Trophoblast cell (in vitro differentiated cells and primary cell): ENCODE results near the gene KCNQ1.
A peak's percentile ranks its signal among the peaks of the same experiment; 100 is the strongest.

Experiments used
- DNase-seq, 2 donors: peaks; one replicate each; pipeline ENCODE4 v3.0.0-alpha.2; 2016
- H2AFZ ChIP-seq: 2 replicates; pipeline ENCODE4 v1.6.1; 2013; ENCODE audit warnings: low read length, moderate library complexity, mild to moderate bottlenecking; ENCODE audit not compliant: insufficient read depth, poor library complexity
- H2AK5ac ChIP-seq: 2 replicates; pipeline ENCODE4 v1.6.1; 2013; ENCODE audit warnings: mild to moderate bottlenecking, low read length
- H2BK120ac ChIP-seq: 2 replicates; pipeline ENCODE4 v1.6.1; 2013; ENCODE audit warnings: low read length, mild to moderate bottlenecking, moderate library complexity; ENCODE audit not compliant: insufficient read depth, poor library complexity
- H2BK12ac ChIP-seq: 2 replicates; pipeline ENCODE4 v1.6.1; 2013; ENCODE audit warnings: mild to moderate bottlenecking, low read length, moderate library complexity
- H2BK5ac ChIP-seq: 2 replicates; pipeline ENCODE4 v1.6.1; 2013; ENCODE audit warnings: low read length, low read depth, moderate library complexity, mild to moderate bottlenecking; ENCODE audit not compliant: poor library complexity
- H3K14ac ChIP-seq: 2 replicates; pipeline ENCODE4 v1.6.1; 2013; ENCODE audit warnings: mild to moderate bottlenecking, low read length
- H3K18ac ChIP-seq: 2 replicates; pipeline ENCODE4 v1.6.1; 2013; ENCODE audit warnings: mild to moderate bottlenecking, low read length
- H3K23ac ChIP-seq: 2 replicates; pipeline ENCODE4 v1.6.1; 2013; ENCODE audit warnings: low read length
- H3K27ac ChIP-seq: 2 replicates; pipeline ENCODE4 v1.5.1; 2013; ENCODE audit warnings: low read depth, mild to moderate bottlenecking, inconsistent platforms, low read length, moderate library complexity
- H3K27me3 ChIP-seq: 2 replicates; pipeline ENCODE4 v1.6.1; 2013; ENCODE audit warnings: inconsistent platforms, mild to moderate bottlenecking, low read length, moderate library complexity; ENCODE audit not compliant: insufficient read depth
- H3K36me3 ChIP-seq, 2 experiments: 1 replicate in 1 of 2; 2 replicates in 1 of 2; pipeline ENCODE4 v1.6.1; 2013; ENCODE audit warnings: low read length in 2 of 2, mild to moderate bottlenecking in 2 of 2, moderate library complexity in 1 of 2; ENCODE audit not compliant: insufficient read depth in 2 of 2, control insufficient read depth in 1 of 2
- H3K4ac ChIP-seq: 2 replicates; pipeline ENCODE4 v1.6.1; 2013; ENCODE audit warnings: low read depth, mild to moderate bottlenecking, low read length, moderate library complexity
- H3K4me1 ChIP-seq, 2 experiments: 1 replicate in 1 of 2; 2 replicates in 1 of 2; pipeline ENCODE4 v1.6.1; 2013; ENCODE audit warnings: low read length in 2 of 2, mild to moderate bottlenecking in 2 of 2, moderate library complexity in 1 of 2; ENCODE audit not compliant: insufficient read depth in 2 of 2, control insufficient read depth in 1 of 2
- H3K4me2 ChIP-seq: 2 replicates; pipeline ENCODE4 v1.6.1; 2013; ENCODE audit warnings: inconsistent platforms, mild to moderate bottlenecking, low read length, moderate library complexity
- H3K4me3 ChIP-seq: 2 replicates; pipeline ENCODE4 v1.5.1; 2013; ENCODE audit warnings: mild to moderate bottlenecking, low read depth, low read length, inconsistent platforms
- H3K79me1 ChIP-seq: one replicate; pipeline ENCODE4 v1.6.1; 2013; ENCODE audit warnings: low read length
- H3K79me2 ChIP-seq: 2 replicates; pipeline ENCODE4 v1.6.1; 2013; ENCODE audit warnings: low read length, mild to moderate bottlenecking; ENCODE audit not compliant: control insufficient read depth, insufficient read depth, poor library complexity
- H3K9ac ChIP-seq: 2 replicates; pipeline ENCODE4 v1.6.1; 2013; ENCODE audit warnings: mild to moderate bottlenecking, low read length
- H3K9me3 ChIP-seq: 2 replicates; pipeline ENCODE4 v1.6.1; 2013; ENCODE audit warnings: low read depth, mild to moderate bottlenecking, control low read depth, inconsistent platforms, low read length; ENCODE audit not compliant: insufficient read depth
- H4K12ac ChIP-seq: 2 replicates; pipeline ENCODE4 v1.6.1; 2013; ENCODE audit warnings: low read depth, mild to moderate bottlenecking, low read length, moderate library complexity
- H4K8ac ChIP-seq: 2 replicates; pipeline ENCODE4 v1.6.1; 2013; ENCODE audit warnings: low read depth, mild to moderate bottlenecking, low read length, moderate library complexity
- H4K91ac ChIP-seq: one replicate; pipeline ENCODE4 v1.6.1; 2013; ENCODE audit warnings: low read depth, mild to moderate bottlenecking, low read length, moderate library complexity
- WGBS: extraction: QIAGEN DNeasy Blood & Tissue Kit; methylation state at CpG from one replicate; pipeline ENCODE4 v1.1.7; 2013; ENCODE audit warnings: missing lambda C conversion rate; ENCODE audit not compliant: insufficient read length, insufficient coverage; ENCODE audit errors: extremely low coverage; 5-methylcytosine and 5-hydroxymethylcytosine counted together

Gene KCNQ1

DNA sequence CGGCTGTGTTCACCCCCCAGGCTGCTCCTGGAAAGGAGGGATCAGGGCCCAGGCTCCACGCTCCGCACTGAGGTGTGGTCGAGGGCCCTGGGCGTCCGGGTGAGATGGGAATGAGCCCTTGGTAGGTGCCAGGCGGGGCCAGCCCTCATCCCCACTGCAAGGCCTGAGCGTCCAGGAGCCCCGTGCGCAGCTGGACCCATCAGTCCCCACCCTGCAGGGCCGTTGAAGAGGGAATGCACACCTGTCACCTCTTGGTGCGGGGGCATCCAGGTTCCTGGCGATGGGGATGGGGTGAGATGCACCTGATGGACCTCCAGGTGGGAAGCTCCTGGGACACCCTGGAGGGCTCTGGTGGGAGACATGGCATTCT, 72.2 kb downstream of the KCNQ1 start:
- H2BK120ac ChIP-seq: no peak overlapping the region
- H3K79me1 ChIP-seq: no peaks in the 10 kb centered on the region
- H4K91ac ChIP-seq: no peak overlapping the region
- no peak overlapping the region for H3K4me3 ChIP-seq
- no peak overlapping the region for H3K14ac ChIP-seq
- H2AK5ac ChIP-seq: no peak overlapping the region
- H2BK5ac ChIP-seq: no peak overlapping the region
- no peaks in the 10 kb centered on the region for H3K36me3 ChIP-seq
- H2BK12ac ChIP-seq: no peak overlapping the region
- no peak overlapping the region for H3K4ac ChIP-seq
- no peaks in the 10 kb centered on the region for H3K27me3 ChIP-seq
- no peak overlapping the region for H3K23ac ChIP-seq
- no CpG with 5 or more reads among the region's 13 CpGs for WGBS
- H4K12ac ChIP-seq: no peak overlapping the region
- no peaks in the 10 kb centered on the region for H3K79me2 ChIP-seq
- H3K4me1 ChIP-seq: no peaks in the 10 kb centered on the region
- no peak overlapping the region for H3K4me2 ChIP-seq
- no peak for DNase-seq
- H3K9ac ChIP-seq: no peak overlapping the region
- H2AFZ ChIP-seq: no peak overlapping the region
- no peak overlapping the region for H4K8ac ChIP-seq
- H3K27ac ChIP-seq: no peak overlapping the region
- H3K18ac ChIP-seq: no peak overlapping the region
- no peaks in the 10 kb centered on the region for H3K9me3 ChIP-seq

- H4K91ac ChIP-seq: no peak overlapping the region
- H3K9ac ChIP-seq: no peak overlapping the region
- no peak overlapping the region for H2BK12ac ChIP-seq
- H3K36me3 ChIP-seq: no peaks in the 10 kb centered on the region
- H3K27ac ChIP-seq: no peak overlapping the region
- no peak overlapping the region for H3K23ac ChIP-seq
- H2BK5ac ChIP-seq: no peak overlapping the region
- WGBS: no CpG with 5 or more reads among the region's 26 CpGs
- no peaks in the 10 kb centered on the region for H3K27me3 ChIP-seq
- H2AFZ ChIP-seq: no peak overlapping the region
- H3K4me1 ChIP-seq: no peaks in the 10 kb centered on the region
- no peak overlapping the region for H2AK5ac ChIP-seq
- H3K9me3 ChIP-seq: no peaks in the 10 kb centered on the region
- H4K12ac ChIP-seq: no peak overlapping the region
- H3K4ac ChIP-seq: no peak overlapping the region
- H3K79me1 ChIP-seq: no peaks in the 10 kb centered on the region
- no peak overlapping the region for H3K4me3 ChIP-seq
- no peak overlapping the region for H3K18ac ChIP-seq
- H3K4me2 ChIP-seq: no peak overlapping the region
- no peaks in the 10 kb centered on the region for H3K79me2 ChIP-seq
- peak in 1 of 2 donors; percentile 22 for DNase-seq
- no peak overlapping the region for H4K8ac ChIP-seq
- no peak overlapping the region for H3K14ac ChIP-seq
- no peak overlapping the region for H2BK120ac ChIP-seq
Measured at GRCh38 chr11:2517386-2518064, 72.7 kb downstream of the KCNQ1 start.

- Histone ChIP-seq H3K4me2 (no peak overlapping the region), H3K18ac (no peak overlapping the region), H3K23ac (no peak overlapping the region), H3K27ac (no peak overlapping the region), H3K36me3 (no peaks in the 10 kb centered on the region), H2AK5ac (no peak overlapping the region), H2AFZ (no peak overlapping the region), H4K12ac (no peak overlapping the region), H3K4me1 (no peaks in the 10 kb centered on the region), H2BK5ac (no peak overlapping the region), H3K79me1 (no peaks in the 10 kb centered on the region), H3K4ac (no peak overlapping the region), H3K79me2 (no peaks in the 10 kb centered on the region), H3K9me3 (no peaks in the 10 kb centered on the region), H3K9ac (no peak overlapping the region), H2BK120ac (no peak overlapping the region), H4K91ac (no peak overlapping the region), H3K27me3 (no peaks in the 10 kb centered on the region), H3K14ac (no peak overlapping the region), H3K4me3 (no peak overlapping the region), H4K8ac (no peak overlapping the region), H2BK12ac (no peak overlapping the region)
- WGBS: no CpG with 5 or more reads among the region's 24 CpGs
- DNase-seq: no peak
Measured at GRCh38 chr11:2518111-2518982, 73.5 kb downstream of the KCNQ1 start.

- Histone ChIP-seq H3K27ac (no peak overlapping the region), H3K14ac (no peak overlapping the region), H3K79me2 (no peaks in the 10 kb centered on the region)
Measured at GRCh38 chr11:2518983-2519340, 74.2 kb downstream of the KCNQ1 start.

More at GRCh38 chr11:2518983-2519340, 74.2 kb downstream of the KCNQ1 start:
- no peak overlapping the region for H2AK5ac ChIP-seq
- no peak overlapping the region for H2BK5ac ChIP-seq
- no CpG with 5 or more reads among the region's 8 CpGs for whole genome bisulfite sequencing
- DNase-seq: no peak
- H3K23ac ChIP-seq: no peak overlapping the region
- no peaks in the 10 kb centered on the region for H3K79me1 ChIP-seq
- H4K12ac ChIP-seq: no peak overlapping the region
- no peak overlapping the region for H2BK120ac ChIP-seq
- no peak overlapping the region for H4K8ac ChIP-seq
- no peak overlapping the region for H2BK12ac ChIP-seq
- H4K91ac ChIP-seq: no peak overlapping the region
- H3K27me3 ChIP-seq: no peaks in the 10 kb centered on the region
- no peak overlapping the region for H3K9ac ChIP-seq
- H3K9me3 ChIP-seq: no peaks in the 10 kb centered on the region
- no peak overlapping the region for H2AFZ ChIP-seq
- H3K18ac ChIP-seq: no peak overlapping the region
- H3K4me2 ChIP-seq: no peak overlapping the region
- H3K4ac ChIP-seq: no peak overlapping the region
- no peaks in the 10 kb centered on the region for H3K36me3 ChIP-seq
- no peaks in the 10 kb centered on the region for H3K4me1 ChIP-seq
- H3K4me3 ChIP-seq: no peak overlapping the region
